H1 (cell line): Measurements from ENCODE around the gene MAP4K4. TPM values are rescaled to one million over a fixed set of nuclear protein-coding genes. Genes with fewer than 3 reads are reported as not detected.

Source experiments
- CTCF ChIA-PET: fragments of 300-600 bp; sonication (Branson Sonifier 250); formaldehyde crosslinking; loops from one replicate; lab custom pipeline; 2021; ENCODE audit not compliant: partially characterized antibody; lab: Charles Lee
- POLR2A ChIA-PET: fragments of 300-600 bp; sonication (Branson Sonifier 250); formaldehyde crosslinking; loops from one replicate; lab custom pipeline; 2021; ENCODE audit warnings: inconsistent platforms; ENCODE audit not compliant: partially characterized antibody; lab: Charles Lee
- DNase-seq, 2 experiments: peaks; one replicate each; pipeline versions ENCODE4 v3.0.0 to v3.0.0-alpha.2; 2010 to 2022; ENCODE audit warnings: low spot score in 2 of 2, low read depth in 1 of 2, mixed read lengths in 1 of 2
- FAIRE-seq: peaks from 2 replicates; lab custom pipeline; 2011; peaks lifted over from hg19 to GRCh38; lab: Jason Lieb, UNC
- H2AFZ ChIP-seq: 2 replicates; pipeline ENCODE4 v1.8.1; 2012; ENCODE audit warnings: low read length, inconsistent platforms
- H2AK5ac ChIP-seq: 2 replicates; pipeline ENCODE4 v1.6.1; 2013; ENCODE audit warnings: low read depth, low read length
- H2BK120ac ChIP-seq: replicated peaks from 2 replicates; pipeline ENCODE3; 2013; ENCODE audit warnings: low read depth, low read length, inconsistent platforms
- H2BK12ac ChIP-seq: 2 replicates; pipeline ENCODE4 v1.6.1; 2013; ENCODE audit warnings: low read depth, low read length
- H2BK15ac ChIP-seq: 2 replicates; pipeline ENCODE4 v1.6.1; 2013; ENCODE audit warnings: low read length
- H2BK20ac ChIP-seq: 2 replicates; pipeline ENCODE4 v1.6.1; 2013; ENCODE audit warnings: low read length
- H2BK5ac ChIP-seq: 2 replicates; pipeline ENCODE4 v1.6.1; 2013; ENCODE audit warnings: low read depth, low read length
- H3K14ac ChIP-seq: 2 replicates; pipeline ENCODE4 v1.6.1; 2013; ENCODE audit warnings: inconsistent platforms; ENCODE audit not compliant: insufficient read length
- H3K18ac ChIP-seq: 2 replicates; pipeline ENCODE4 v1.6.1; 2013; ENCODE audit warnings: low read length; ENCODE audit errors: extremely low read depth
- H3K23ac ChIP-seq: 2 replicates; pipeline ENCODE4 v1.6.1; 2013; ENCODE audit warnings: inconsistent platforms; ENCODE audit not compliant: insufficient read length
- H3K23me2 ChIP-seq: 2 replicates; pipeline ENCODE4 v1.6.1; 2013; ENCODE audit warnings: low read depth, low read length
- H3K27ac ChIP-seq: 2 replicates; pipeline ENCODE4 v1.6.1; 2011; ENCODE audit warnings: low read depth, low read length, inconsistent platforms
- H3K27me3 ChIP-seq, 4 experiments: replicated peaks in 1 of 4; 1 replicate in 1 of 4; 2 replicates in 3 of 4; pipeline versions ENCODE4 v1.6.1 to v1.8.1; 2011 to 2013; ENCODE audit warnings: low read length in 3 of 4, mild to moderate bottlenecking in 3 of 4, inconsistent platforms in 2 of 4, mixed read lengths in 2 of 4, moderate library complexity in 1 of 4; ENCODE audit not compliant: control insufficient read depth in 3 of 4, insufficient read depth in 3 of 4; ENCODE audit errors: extremely low read depth in 1 of 4
- H3K36me3 ChIP-seq, 4 experiments: 2 replicates each; pipeline versions ENCODE4 v1.6.1 to v1.8.1; 2011 to 2013; ENCODE audit warnings: mild to moderate bottlenecking in 4 of 4, low read length in 3 of 4, moderate library complexity in 2 of 4, control low read depth in 1 of 4, inconsistent platforms in 1 of 4; ENCODE audit not compliant: insufficient read depth in 4 of 4, control insufficient read depth in 2 of 4
- H3K4ac ChIP-seq: replicated peaks from 2 replicates; pipeline ENCODE3; 2013; ENCODE audit warnings: low read length, low read depth, mixed read lengths, inconsistent platforms; ENCODE audit not compliant: insufficient read length
- H3K4me1 ChIP-seq, 4 experiments: replicated peaks in 1 of 4; 1 replicate in 1 of 4; 2 replicates in 3 of 4; pipeline versions ENCODE4 v1.6.1 to v1.8.1; 2011 to 2013; ENCODE audit warnings: low read length in 3 of 4, inconsistent platforms in 2 of 4, mixed read lengths in 1 of 4; ENCODE audit not compliant: insufficient read depth in 4 of 4, control insufficient read depth in 3 of 4
- H3K4me2 ChIP-seq, 2 experiments: 2 replicates each; pipeline versions ENCODE4 v1.6.1 to v1.8.1; 2011 to 2013; ENCODE audit warnings: low read depth in 2 of 2, low read length in 2 of 2, control low read depth in 1 of 2, inconsistent platforms in 1 of 2, mild to moderate bottlenecking in 1 of 2; ENCODE audit not compliant: insufficient read depth in 1 of 2
- H3K4me3 ChIP-seq, 4 experiments: fragments of 200-600, 300-600 bp in 1 of 4; sonication (generic), shearing (Covaris generic), sonication (Bioruptor Twin) in 1 of 4; 2 replicates each; pipeline versions ENCODE4 v1.5.1 to v1.8.1; 2011 to 2016; ENCODE audit warnings: low read length in 4 of 4, low read depth in 3 of 4, control low read depth in 2 of 4, inconsistent platforms in 2 of 4, mild to moderate bottlenecking in 2 of 4, mixed read lengths in 1 of 4, moderate library complexity in 1 of 4; ENCODE audit not compliant: insufficient read depth in 2 of 4; ENCODE audit errors: extremely low read depth in 1 of 4
- H3K56ac ChIP-seq: replicated peaks from 2 replicates; pipeline ENCODE3; 2013; ENCODE audit warnings: low read depth, mild to moderate bottlenecking, mixed read lengths, low read length, inconsistent platforms; ENCODE audit not compliant: insufficient read length
- H3K79me1 ChIP-seq: 2 replicates; pipeline ENCODE4 v1.6.1; 2013; ENCODE audit warnings: low read depth, low read length, control low read depth
- H3K79me2 ChIP-seq, 2 experiments: 2 replicates each; pipeline versions ENCODE4 v1.6.1 to v1.8.1; 2012 to 2013; ENCODE audit warnings: low read length in 2 of 2, mild to moderate bottlenecking in 2 of 2, inconsistent platforms in 1 of 2; ENCODE audit not compliant: insufficient read depth in 2 of 2, control insufficient read depth in 1 of 2
- H3K9ac ChIP-seq, 4 experiments: replicated peaks in 1 of 4; 1 replicate in 1 of 4; 2 replicates in 3 of 4; pipeline versions ENCODE4 v1.6.1 to v1.8.1; 2011 to 2013; ENCODE audit warnings: low read depth in 3 of 4, low read length in 3 of 4, control low read depth in 2 of 4, mild to moderate bottlenecking in 2 of 4, moderate library complexity in 2 of 4, inconsistent platforms in 1 of 4; ENCODE audit errors: extremely low read depth in 1 of 4
- H3K9me3 ChIP-seq, 2 experiments: 2 replicates each; pipeline versions ENCODE4 v1.6.1 to v1.8.1; 2012 to 2013; ENCODE audit warnings: mild to moderate bottlenecking in 2 of 2, moderate library complexity in 2 of 2, control low read depth in 1 of 2, inconsistent platforms in 1 of 2, low read depth in 1 of 2, low read length in 1 of 2, mixed read lengths in 1 of 2; ENCODE audit not compliant: insufficient read depth in 2 of 2
- H4K20me1 ChIP-seq, 2 experiments: replicated peaks in 1 of 2; 2 replicates each; pipeline versions ENCODE3 to v1.8.1; 2011 to 2013; ENCODE audit warnings: inconsistent platforms in 2 of 2, low read length in 2 of 2, mild to moderate bottlenecking in 1 of 2; ENCODE audit not compliant: insufficient read depth in 2 of 2, control insufficient read depth in 1 of 2
- H4K5ac ChIP-seq: 2 replicates; pipeline ENCODE4 v1.6.1; 2013; ENCODE audit warnings: low read length, low read depth, mixed read lengths, inconsistent platforms; ENCODE audit not compliant: insufficient read length
- H4K8ac ChIP-seq: 2 replicates; pipeline ENCODE4 v1.8.0; 2013; ENCODE audit warnings: mild to moderate bottlenecking, moderate library complexity, low read length, inconsistent platforms; ENCODE audit not compliant: insufficient read depth; ENCODE audit errors: extremely low read depth
- H4K91ac ChIP-seq: replicated peaks from 2 replicates; pipeline ENCODE3; 2013; ENCODE audit warnings: low read length, mixed read lengths, inconsistent platforms; ENCODE audit not compliant: insufficient read length
- HDAC6 ChIP-seq: IDR thresholded peaks from one replicate; pipeline ENCODE4 v1.7.1; 2012; ENCODE audit warnings: low read depth, mild to moderate bottlenecking, inconsistent platforms, low read length, moderate library complexity
- JUN ChIP-seq: IDR thresholded peaks from 2 replicates; pipeline ENCODE4 v1.6.1; 2011; ENCODE audit warnings: low read depth, mild to moderate bottlenecking, improper control_type of control experiment, low read length
- POLR2AphosphoS5 ChIP-seq: IDR thresholded peaks from 2 replicates; pipeline ENCODE4 v1.6.1; 2011; ENCODE audit warnings: low read depth, low read length
- SP1 ChIP-seq: IDR thresholded peaks from 2 replicates; pipeline ENCODE4 v1.6.1; 2011; ENCODE audit warnings: low read depth, low read length
- SP2 ChIP-seq: IDR thresholded peaks from 2 replicates; pipeline ENCODE4 v1.6.1; 2012; ENCODE audit warnings: mild to moderate bottlenecking, low read length, inconsistent platforms
- WGBS, 2 experiments: shearing (Covaris generic) in 1 of 2; methylation state at CpG; one replicate each; pipeline versions ENCODE4 v1.1.6 to v1.1.7; 2013 to 2015; ENCODE audit warnings: low lambda C conversion rate in 2 of 2, mixed read lengths in 2 of 2, inconsistent platforms in 1 of 2, low coverage in 1 of 2, missing lambda C conversion rate in 1 of 2; ENCODE audit not compliant: insufficient replicate concordance in 2 of 2, insufficient coverage in 1 of 2, insufficient read length in 1 of 2; ENCODE audit errors: extremely low coverage in 1 of 2, missing lambda C conversion rate in 1 of 2; 5-methylcytosine and 5-hydroxymethylcytosine counted together
- polyA plus RNA-seq, 7 experiments: library from polyadenylated mRNA; depleted of rRNA in 3 of 7; stranded (reverse) in 5 of 7; unstranded in 2 of 7; fragments of >200 nt in 5 of 7; fragments of 200-250 nt in 2 of 7; gene quantifications; 1 replicate in 5 of 7; 2 replicates in 1 of 7; 4 replicates in 1 of 7; pipeline versions ENCODE4 v1.2.1 to v1.2.3, GENCODE V29; 2011 to 2013; ENCODE audit warnings: missing spikeins in 2 of 7, mixed read lengths in 2 of 7
- total RNA-seq: library from RNA; stranded (reverse); fragmentation: NEBNext Ultra II Directional; extraction: Animal tissue kit (Norgen Biotek cat#: 25700); gene quantifications from 2 replicates; pipeline ENCODE4 v1.2.1, GENCODE V29; 2021
- TF ChIP-seq, protein P1 (sequence below): IDR thresholded peaks from 2 replicates; pipeline ENCODE4 v1.6.1; 2012; ENCODE audit warnings: inconsistent platforms

Gene MAP4K4
- total and polyA plus RNA-seq, 2 of the 8 experiments (the other 6 are each of a cell fraction or from before 2014, with no cell fraction given) = 53.2 to 138 TPM

GRCh38 chr2:101706121-101706818 is 8.8 kb downstream of the MAP4K4 start:
- no peak for TF ChIP-seq HDAC6
- TF ChIP-seq SP1 = no peak
- no peak for TF ChIP-seq POLR2AphosphoS5
- no peak for TF ChIP-seq SP2
- TF ChIP-seq, protein P1, sequence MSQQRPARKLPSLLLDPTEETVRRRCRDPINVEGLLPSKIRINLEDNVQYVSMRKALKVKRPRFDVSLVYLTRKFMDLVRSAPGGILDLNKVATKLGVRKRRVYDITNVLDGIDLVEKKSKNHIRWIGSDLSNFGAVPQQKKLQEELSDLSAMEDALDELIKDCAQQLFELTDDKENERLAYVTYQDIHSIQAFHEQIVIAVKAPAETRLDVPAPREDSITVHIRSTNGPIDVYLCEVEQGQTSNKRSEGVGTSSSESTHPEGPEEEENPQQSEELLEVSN = no peak
- no peak for TF ChIP-seq JUN
- no peak overlapping the region for H2BK15ac ChIP-seq
- no peak overlapping the region for H3K18ac ChIP-seq
- H3K9ac ChIP-seq = no peak overlapping the region
- H2AFZ ChIP-seq = no peak overlapping the region
- peaks cover 12 to 15% of the 10 kb centered on the region in 2 experiments for H4K20me1 ChIP-seq
- H3K27ac ChIP-seq = no peak overlapping the region
- H3K4ac ChIP-seq = no peak overlapping the region
- H2BK20ac ChIP-seq = no peak overlapping the region
- H4K91ac ChIP-seq = no peak overlapping the region
- no peak overlapping the region for H3K4me3 ChIP-seq
- H4K8ac ChIP-seq = no peak overlapping the region
- 85% methylated on average over 4 of the region's 4 CpGs; no CpG with 5 or more reads in 1 of the 2 experiments for WGBS, 2 experiments
- H3K4me1 ChIP-seq = peaks cover 3 to 21% (median 10%) of the 10 kb centered on the region in 4 experiments; a peak in 5 of 7 replicates
- DNase-seq (no peak), FAIRE-seq (no peak)
- peaks cover 0 to 3% (median 2%) of the 10 kb centered on the region in 4 experiments; a peak in 2 of 8 replicates for H3K36me3 ChIP-seq
- H3K79me2 ChIP-seq = peaks cover 40 to 98% of the 10 kb centered on the region in 2 experiments
- H2AK5ac ChIP-seq = no peak overlapping the region
- H4K5ac ChIP-seq = no peak overlapping the region
- no peak overlapping the region for H3K4me2 ChIP-seq
- H3K9me3 ChIP-seq = no peaks in the 10 kb centered on the region
- no peak overlapping the region for H3K14ac ChIP-seq
- no peak overlapping the region for H2BK12ac ChIP-seq
- H3K23ac ChIP-seq = no peak overlapping the region
- no peaks in the 10 kb centered on the region for H3K27me3 ChIP-seq
- POLR2A ChIA-PET = interaction anchor here (6.5 kb wide), 1 partner anchor 8 kb away, joined by 33 read pairs; the partner anchor contains the start of gene MAP4K4
- CTCF ChIA-PET = interaction anchor here (0.7 to 3.2 kb wide), 3 partner anchors 9 to 178 kb away, joined by 3 to 13 read pairs (median 3); no protein-coding TSS in a partner anchor
- H3K56ac ChIP-seq = peak overlapping the region; percentile 11
- H3K79me1 ChIP-seq = peaks cover 13% of the 10 kb centered on the region
- H2BK120ac ChIP-seq = no peak overlapping the region
- no peak overlapping the region for H2BK5ac ChIP-seq
- no peaks in the 10 kb centered on the region; the same call in 1 of the 2 replicates for H3K23me2 ChIP-seq
